SH-SY5Y (cell line): ENCODE results near the gene C18orf54.

ENCODE experiments used
- GATA2 ChIP-seq: IDR thresholded peaks from 2 replicates; pipeline ENCODE4 v1.6.1; 2011; ENCODE audit warnings: mild to moderate bottlenecking, low read depth, low read length
- GATA3 ChIP-seq: IDR thresholded peaks from 2 replicates; pipeline ENCODE4 v1.6.1; 2011; ENCODE audit warnings: low read depth, mild to moderate bottlenecking, low read length, moderate library complexity

DNA sequence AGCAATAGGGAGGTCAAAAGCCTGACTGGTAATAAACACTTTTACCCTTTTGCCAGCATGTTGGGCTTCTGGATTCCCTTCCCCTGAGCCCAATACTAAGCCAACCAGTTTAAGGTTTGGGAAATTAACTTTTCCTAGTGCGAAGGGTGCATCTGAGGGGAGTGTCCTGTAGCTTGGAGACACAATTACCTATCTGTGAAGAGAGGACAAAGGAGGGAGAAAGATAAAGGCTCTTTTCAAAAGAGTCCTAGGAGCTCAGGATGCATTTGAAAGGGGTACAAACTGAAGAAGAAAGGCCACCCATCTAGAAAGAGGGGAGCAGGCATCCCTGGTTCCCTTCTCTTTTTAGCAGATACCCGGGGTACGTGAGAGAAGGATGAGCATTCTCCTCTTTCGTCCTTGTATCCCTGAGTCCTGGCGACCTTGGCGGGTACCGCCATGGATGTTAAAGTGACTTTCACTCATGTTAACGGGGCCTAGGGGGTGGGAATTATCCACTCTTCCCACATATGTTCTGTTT, 25.1 kb downstream of the C18orf54 start:
- TF ChIP-seq GATA2 (no peak), GATA3 (no peak)
